ENCODE measurements around the gene CEP170.

The CEP170 gene

DNA sequence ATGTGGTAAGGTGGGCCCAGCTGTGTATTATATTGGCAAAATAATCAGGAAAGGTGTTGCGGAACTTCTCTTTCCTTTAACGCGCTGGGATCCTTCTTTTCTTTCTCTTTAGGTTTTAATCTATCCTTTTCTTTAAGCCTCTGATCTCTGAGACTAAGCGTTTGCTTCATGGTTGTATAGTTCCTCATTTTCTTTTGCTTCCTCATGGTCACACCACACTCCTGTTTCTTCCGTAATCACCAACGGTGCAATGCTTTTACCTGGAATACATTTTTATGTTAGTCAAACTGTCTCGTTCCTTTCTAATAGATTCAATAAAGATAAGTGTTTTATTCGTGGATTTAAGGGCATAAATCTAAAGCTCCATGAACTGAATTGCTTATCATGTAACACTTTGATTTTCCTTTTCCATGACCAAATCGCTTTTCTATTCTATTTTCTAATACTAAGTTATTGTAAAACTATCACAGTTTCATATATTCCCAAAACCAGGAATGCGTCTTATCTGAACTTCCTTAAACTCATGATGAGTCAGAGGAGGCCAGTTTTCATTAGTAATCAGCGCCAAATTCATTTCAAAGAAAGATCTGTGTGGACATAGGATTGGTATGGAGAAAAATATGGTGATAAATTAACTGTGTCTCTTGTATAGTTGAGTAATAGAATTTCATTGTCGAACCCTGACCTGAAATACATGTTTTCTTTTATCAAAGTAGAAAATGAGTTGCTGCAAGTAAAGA, 13.0 kb upstream of the CEP170 start:
- no peak for DNase-seq

DNA sequence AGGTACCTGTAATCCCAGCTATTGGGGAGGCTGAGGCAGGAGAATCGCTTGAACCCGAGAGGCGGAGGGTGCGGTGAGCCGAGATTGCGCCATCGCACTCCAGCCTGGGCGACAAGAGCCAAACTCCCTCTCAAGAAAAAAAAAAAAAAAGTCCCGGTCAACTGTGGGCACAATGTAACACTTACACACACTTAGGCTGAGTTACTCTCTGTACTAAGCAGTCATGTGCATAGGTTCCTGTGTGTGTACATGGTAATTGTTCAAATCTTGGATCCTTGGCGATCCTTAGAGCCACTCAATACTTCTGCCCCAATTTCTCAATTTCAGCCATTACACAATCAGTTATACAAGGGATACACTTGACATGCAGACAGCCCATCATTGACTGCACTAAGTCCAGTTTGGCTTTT, 12.4 kb upstream of the CEP170 start:
- DNase-seq: no peak

DNA sequence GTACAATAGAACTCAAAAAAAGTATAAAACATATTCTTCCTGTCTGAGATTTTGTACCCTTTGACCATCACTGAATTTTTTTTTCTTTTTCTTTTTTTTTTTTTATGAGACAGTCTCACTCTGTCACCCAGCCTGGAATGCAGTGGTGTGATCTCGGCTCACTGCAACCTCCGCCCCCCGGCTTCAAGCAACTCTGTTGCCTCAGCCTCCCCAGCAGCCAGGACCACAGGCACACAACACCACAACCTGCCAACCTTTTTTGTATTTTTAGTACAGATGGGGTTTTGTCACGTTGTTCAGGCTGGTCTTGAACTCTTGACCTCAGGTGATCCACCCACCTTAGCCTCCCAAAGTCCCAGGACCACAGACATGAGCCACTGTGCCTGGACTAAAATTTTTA, 11.2 kb upstream of the CEP170 start:
- DNase-seq: no peak

DNA sequence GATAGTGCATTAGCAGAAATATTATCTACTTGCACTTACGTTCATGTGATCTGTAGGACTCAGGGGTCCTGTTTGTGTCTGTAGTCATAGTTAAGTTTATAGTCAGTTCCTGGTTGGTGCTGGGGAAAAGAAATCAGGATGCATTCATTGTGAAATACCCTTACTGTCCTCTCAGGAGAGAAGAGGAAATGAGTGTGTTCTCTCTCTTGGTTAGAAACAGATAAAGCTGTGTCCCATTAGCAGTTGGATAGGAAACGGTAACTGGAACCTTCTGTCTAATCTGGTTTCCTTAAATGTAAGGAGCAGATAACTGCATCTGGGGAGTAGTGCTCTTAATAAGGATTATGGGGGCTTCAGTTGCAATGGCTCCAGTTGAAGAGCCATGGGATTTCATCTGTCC, 9.6 kb upstream of the CEP170 start:
- no peak for DNase-seq

DNA sequence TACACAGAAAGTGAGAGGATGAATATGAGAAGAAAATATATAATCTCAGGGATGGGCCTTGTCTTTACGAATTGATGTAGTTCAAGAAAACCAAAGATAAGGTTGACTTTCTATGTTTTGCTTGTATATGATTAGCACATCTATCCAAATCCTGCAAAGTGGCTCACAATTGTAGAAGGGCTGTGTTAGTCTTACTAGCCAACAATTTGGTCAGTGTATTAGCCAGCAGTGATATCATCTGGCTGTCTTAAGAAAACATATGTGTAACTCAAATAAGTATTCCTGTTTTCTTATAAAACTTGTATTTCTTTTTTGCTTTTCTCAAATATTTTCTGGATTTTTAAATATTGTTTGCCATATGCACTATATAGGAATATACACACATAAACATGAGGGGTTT, 6.3 kb upstream of the CEP170 start:
- no peak for DNase-seq

DNA sequence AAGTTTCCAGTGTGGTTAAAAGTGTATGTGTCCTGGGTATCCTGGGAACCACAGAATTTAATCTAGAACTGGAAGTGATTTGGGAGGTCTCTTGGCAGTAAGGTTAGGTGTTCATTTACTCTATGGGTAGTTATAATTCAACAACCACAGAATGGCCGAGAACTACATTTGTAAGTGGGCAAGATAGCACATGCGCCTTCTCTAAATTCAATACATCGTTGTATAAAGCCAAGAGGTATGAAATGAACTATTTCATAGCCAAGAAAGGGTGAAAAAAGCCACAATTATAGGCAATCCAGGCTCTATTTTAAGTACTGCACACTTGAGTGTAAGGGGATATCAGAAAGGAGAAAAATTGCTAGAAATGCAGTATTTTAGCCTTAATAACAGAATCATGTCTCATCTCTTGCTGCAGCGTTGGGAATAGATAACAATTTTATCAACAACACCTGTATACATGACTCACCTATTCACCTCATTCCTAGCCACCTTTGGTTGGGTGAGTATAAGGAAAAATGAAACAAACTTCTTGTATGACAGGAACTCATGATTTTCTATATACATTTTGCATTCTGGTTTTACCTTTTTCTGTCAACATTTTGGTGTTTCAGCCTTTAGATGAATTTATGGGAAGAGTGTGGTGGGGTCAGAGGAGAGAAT, 5.3 kb upstream of the CEP170 start:
- no peak for DNase-seq

DNA sequence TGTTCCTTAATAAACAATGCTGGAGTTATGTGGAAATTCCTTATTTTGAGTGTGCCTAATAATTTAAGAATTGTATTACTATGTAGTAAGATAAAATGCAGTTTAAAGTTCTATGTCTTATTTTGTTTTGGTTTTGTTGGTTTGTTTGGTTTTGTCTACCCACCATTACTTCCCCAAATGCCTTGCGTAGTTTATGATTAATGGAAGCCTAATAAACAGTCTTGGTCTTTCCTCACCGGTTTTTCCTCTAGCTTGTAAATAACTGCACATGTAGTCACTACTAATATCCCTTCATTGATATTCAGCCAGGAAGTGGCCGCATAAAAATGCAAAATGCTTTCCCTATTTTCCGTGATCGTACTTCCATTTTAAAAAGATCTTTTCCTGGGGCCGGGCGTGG, 3.6 kb upstream of the CEP170 start:
- DNase-seq: no peak

DNA sequence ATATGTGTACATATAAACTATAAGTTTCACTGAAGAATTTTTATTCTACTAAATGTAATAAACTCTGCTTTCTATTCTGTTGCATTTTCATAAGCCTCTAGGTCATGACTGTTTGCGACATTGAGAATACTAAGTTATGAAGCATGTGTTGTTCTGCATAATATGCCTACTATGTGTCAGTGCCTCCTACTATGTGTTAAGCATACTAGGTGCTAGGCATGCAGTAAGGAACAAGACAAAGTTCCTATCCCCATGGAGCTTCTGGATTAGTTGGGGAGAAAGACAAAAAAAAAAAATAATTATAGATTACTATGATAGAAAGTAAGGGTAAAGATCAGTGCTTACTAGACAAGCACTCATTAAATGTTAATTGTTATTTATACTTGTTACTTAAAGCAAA, 2.1 kb upstream of the CEP170 start:
- DNase-seq: no peak

DNA sequence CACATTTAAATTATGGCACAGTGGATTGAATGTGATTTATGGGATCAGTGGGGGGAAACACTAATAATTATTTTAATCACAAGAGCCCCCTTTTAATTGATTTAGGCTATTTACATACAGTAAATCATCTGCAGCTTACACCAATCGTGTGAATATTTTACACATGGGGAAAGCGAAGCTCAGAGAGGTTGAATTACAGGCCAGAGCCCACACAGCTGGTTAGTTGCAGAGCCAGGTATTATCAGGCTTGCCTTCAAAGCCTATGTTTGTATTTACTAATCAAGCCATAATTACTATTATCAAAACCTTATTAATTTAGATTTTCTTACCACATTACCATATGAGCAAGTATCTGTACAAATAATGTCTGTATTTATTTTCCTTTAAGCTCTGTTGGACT, 1.5 kb upstream of the CEP170 start:
- DNase-seq: no peak

DNA sequence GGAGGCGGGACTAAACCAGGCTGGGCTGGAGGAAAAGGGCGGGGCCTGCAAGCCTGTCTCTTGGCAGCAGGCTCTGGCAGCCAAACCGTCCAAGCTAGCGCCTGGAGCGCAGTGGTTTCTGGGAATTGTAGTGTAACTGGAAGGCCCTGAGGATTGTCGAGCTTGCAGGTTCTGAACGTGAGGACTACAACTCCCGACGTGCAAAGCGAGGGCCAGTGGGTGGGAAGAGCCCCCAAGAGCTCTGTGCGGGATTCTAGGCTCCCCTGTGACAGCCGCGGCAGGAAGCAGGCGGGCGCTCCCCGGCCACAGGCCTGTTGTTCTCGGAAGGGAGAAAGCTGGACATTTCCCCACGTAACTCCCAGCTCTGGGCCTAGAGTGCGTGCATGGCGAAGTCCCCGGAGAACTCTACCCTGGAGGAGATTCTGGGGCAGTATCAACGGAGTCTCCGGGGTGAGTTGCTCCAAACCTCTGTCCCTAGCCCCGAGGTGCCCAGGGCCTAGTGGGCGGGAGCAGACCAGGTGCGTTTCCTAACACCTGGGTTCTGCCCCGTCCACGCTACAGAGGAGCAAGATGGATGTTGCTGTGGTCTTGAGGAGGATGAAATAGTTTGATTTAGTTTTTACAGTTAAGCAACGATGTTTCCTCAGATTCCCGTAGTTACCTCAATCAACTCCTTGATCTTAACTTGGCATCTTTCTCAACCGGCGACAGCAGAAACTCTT, 871 bp upstream of the CEP170 start, which contains the start of gene SDCCAG8:
TSS of gene SDCCAG8 (plus strand) at position 251 of the 722 bp plus-strand sequence. CDS start at position 384, 133 bp downstream.
- DNase-seq: peak; percentile 98

DNA sequence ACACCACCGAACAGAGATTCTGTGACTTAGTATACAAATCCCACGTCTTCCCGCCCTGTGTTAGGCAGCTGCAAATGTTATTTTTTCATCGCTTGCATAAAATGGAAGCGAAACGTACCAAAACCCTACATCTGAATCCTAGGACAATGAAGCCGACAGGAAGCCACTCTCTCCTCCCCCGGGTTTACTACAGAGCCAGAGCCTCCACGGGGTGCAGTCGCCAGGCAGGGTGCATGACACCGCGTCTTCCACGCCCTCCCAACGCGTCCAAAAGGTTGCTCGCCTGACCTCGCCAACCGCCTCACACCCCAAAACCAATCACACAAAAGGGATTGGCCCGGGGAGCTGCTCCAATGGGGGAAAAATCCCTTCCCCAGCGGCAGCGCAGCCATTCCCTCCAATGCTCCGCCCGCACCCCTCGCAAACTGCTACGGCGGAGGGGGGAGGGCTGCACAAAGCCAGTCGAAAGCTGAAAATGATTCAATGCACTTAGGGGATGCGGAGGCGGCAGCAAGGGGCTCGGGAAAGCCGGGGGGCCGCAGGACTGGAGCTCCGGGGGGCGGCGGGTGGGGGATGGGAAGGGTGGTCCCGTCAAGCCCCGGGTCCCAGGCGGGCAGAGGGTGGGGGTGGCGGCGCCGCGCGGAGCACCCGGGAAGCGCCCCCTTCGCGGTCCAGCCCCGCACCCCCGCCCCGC, 701 bp downstream of the CEP170 start:
- DNase-seq: peak; percentile 57

DNA sequence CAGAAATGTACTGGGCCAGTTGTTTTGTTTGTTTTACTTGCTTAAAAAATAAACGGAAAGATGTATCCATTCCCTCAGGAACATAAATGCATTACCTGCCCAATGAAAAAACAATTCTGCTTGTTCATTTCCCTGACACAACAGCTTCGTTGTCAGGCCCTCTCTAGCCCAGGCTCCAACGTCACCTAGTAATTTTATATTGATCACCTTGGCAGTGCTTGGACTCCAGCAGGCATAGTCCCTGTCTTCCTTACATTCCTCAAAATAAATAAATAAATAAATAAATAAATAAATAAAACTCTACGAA, 1.2 kb downstream of the CEP170 start:
- DNase-seq: no peak

DNA sequence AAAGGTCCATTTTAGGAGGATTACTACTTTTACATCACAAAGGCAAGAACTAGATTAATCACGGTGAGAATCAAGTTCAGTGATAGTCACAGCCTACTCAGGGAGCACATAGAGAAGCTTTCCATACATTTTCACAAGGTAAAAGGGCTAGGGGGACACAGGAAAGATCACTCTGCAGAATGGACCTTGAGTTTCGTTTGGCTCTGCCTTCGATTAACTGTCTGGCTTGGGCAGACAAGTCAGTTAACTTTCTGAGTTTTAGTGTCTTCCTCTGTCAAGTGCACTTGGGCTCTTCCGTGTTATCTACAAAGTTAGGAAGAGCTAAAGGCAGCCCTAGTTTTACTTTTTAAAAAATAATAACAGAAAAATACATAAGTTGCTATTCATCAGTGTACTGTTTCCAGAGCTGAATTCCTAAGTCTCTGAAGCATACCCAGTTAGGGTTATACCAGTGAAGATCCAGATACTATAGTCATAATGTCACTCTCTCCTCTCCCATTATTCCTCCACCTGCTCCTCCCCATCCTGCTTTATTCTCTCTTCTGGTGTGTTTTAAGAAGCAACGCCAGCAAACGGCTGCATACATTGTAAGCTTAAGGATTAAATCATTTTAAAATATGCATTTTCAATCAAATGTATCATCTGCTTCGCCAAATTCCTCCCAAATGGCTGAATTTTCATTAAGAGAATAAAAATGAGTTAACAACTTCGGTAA, 1.7 kb downstream of the CEP170 start:
- peak; percentile 13 for DNase-seq

DNA sequence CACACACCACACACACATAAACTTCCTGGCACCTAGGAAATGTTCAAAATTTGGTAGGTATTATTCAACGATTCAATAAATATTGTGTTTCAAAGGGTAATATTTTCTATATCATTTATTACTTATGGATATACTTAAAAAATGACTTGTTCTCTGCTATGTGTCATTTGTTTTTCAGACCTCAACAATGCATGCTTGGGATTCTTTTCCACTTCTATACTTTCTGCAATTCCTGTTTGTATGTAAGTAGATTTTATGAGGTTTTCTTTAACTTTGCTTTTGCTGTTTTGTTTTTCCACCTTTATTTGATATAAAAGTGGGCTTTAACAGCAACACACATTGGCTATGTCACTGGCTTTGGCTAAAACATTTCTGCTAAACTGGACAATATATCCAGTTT, 3.5 kb downstream of the CEP170 start:
- DNase-seq: no peak

DNA sequence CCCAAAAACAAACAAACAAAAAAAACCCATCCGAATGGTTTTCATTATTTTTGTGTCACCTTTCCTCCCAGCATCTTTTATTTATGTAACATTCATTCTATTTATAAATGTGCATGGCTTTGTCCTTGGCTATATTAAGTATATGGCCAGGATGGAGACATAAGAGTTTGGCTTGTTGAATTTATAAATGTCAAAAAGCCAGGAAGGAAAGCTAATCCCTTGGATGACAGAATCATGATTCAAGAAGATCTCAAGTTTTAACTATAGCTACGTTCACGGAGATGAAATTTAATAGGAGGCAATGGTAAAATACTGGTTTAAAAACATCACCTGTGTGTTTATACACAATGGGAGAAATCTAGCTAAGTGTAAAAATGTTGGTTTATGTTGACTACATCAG, 5.0 kb downstream of the CEP170 start:
- no peak for DNase-seq

DNA sequence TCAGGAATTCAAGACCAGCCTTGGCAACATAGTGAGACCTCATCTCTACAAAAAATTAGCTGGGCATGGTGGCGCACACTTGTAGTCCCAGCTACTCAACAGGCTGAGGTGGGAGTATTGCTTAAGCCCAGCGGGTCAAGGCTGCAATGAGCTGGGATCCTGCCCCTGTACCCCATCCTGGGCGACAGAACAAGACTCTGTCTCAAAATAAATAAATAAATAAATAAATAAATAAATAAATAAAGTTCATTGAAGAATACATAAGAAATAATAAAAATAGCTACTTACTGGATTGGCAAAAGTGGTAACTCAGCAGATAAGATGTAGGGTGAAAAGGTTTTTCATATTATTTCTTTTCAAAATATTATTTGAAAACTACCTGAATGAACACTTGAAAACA, 5.9 kb downstream of the CEP170 start:
- DNase-seq: no peak

DNA sequence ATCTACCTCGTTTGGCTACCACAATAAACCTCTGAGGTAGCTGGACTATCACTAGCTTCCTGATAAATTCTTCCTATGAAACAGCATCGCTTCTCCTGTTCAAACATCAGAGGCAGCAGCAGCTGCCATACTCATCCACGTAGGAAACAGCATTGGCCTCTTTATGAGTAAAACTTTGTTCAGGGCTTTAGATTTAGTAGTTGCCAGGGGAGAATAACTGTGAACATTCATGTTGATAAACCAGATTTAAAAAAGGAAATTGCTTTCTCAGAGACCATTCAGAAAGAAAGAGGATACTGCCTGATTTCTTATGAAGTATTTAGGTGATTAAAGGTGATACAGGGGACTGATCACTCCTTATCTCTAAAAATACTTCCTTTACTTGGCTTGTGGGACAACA, 7.2 kb downstream of the CEP170 start:
- no peak for DNase-seq

DNA sequence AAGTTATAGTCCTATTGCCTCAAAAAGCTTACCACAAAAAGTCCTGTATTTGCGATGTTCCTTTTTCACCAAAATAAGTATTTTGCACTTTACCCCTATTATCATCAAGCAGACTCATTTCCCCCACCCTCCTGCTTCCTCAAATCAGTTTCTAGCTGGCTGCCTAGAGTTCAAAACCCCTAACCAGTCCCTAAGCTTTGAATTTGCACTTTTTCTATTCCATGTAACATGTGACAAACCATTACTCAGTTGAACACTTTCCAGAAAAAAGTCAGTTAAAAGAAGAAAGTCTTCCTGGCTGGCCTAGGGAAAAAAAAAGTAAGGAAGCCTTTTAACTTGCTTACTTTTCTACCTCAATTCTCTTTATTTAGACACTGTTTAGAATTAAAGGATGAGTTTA, 8.2 kb downstream of the CEP170 start:
- DNase-seq: no peak

DNA sequence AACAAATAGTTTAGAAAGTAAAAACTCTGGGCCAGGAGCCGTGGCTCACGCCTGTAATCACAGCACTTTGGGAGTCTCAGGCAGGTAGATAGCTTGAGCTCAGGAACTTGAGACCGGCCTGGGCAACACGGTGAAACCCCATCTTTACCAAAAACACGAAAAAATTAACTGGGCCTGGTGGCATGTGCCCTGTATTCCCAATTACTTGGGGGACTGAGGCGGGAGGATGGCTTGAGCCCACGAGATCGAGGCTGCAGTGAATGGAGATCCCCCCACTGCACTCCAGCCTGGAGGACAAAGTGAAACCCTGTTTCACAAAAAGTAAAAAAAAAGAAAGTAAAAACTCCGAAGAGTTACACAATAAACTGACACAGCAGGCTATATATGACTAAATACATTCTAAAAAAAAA, 10.6 kb downstream of the CEP170 start:
- no peak for DNase-seq

DNA sequence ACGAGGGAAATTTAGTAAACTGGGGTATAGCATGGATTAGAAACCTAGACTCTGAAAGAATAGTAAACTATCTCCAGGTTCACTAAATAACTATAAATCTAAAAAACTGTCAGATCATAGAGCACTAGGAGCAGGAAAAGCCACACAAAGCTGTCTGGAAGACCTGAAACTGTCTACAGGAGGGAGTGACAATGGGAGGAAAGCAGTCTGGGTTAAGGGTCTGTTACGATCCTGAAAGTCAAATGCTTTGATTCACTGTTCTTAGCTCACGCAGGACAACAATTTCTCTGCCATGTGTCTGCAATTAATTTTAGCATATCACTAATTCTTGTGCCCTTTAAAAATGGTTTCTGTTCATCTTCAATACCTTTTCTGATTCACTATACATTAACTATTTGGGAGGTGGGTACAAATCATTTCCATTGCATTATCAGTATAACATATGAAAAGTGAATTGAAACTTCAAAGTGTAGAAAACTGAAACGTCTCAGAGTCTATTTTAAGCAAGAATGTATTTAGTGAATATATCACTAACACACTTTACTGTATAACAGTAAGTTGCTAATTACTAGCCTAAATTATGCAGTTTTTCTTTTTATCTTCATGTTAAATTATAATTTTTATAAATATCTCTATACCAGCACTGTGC, 18.4 kb downstream of the CEP170 start:
- no peak for DNase-seq

DNA sequence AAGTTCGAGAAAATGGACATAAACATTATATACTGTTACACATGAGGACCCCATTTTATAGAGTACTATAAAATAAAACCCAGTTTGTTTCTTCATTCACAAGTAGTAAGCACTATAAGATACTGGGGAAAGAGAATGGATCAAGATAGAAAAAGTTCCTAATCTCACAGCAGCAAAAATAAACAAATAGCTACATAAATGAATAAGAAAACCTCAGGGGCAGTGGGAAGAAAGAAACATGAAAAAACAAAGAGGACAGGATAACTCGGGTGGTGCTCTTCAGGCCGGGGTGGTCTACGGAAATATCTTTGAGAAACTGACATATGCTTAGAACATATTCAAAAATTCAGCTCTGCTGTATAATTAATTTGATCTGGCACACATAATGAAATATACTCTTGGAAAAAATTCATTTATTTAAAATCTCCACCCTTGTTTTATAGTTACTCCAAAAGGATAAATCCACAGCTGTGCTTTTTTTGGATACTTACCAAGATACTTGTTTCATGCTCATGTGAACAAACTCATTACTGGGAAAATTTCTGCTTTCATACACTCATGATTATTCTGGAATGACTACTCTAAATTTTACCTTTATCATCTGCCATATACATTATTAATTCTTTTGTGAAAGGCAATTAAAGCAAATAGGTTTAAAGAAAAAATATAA, 20.0 kb downstream of the CEP170 start:
- no peak for DNase-seq

DNA sequence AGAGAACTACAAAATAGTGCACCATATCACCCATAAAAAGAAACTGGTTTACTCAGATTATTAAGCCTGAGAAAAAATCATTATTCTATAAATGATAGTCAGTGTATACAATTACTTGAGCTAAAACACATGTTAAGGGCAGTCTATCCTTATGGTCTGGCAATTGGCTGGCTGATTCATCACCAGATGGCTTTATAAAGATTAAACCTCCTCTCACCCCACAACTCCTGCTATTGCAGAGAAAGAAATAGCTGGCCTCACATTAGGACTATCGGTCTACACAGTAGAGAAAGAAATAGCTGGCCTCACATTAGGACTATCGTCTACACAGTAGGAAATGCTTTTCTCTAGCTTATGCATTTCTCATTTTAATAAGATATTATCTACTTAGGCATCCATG, 21.2 kb downstream of the CEP170 start:
- no peak for DNase-seq
